GM12878 (cell line): ENCODE data around the gene MRPL12.

Experiments
- CTCF ChIP-seq, 3 experiments: IDR thresholded peaks in 2 of 3; conservative IDR thresholded peaks in 1 of 3; 2 replicates each; pipeline ENCODE4 v1.5.1; 2011; ENCODE audit warnings: low read depth in 3 of 3, low read length in 3 of 3, mild to moderate bottlenecking in 3 of 3, control low read depth in 2 of 3, moderate library complexity in 2 of 3, inconsistent platforms in 1 of 3, mixed read lengths in 1 of 3; ENCODE audit not compliant: control insufficient read depth in 2 of 3, insufficient read depth in 1 of 3; ENCODE audit errors: extremely low read depth in 1 of 3
- MAX ChIP-seq: IDR thresholded peaks from 2 replicates; pipeline ENCODE4 v1.6.1; 2012; ENCODE audit warnings: low read depth, low read length, improper control_type of control experiment

GRCh38 chr17:81717049-81717765 lies 14.0 kb downstream of the MRPL12 start:
- TF ChIP-seq CTCF (IDR thresholded peaks at IDR 0.05 in 2 of 3, conservative IDR thresholded peaks at IDR 0.05 in 1 of 3; ENCODE audit: control insufficient read depth in 2 of 3, extremely low read depth in 1 of 3, insufficient read depth in 1 of 3, low read depth in 3 of 3, low read length in 3 of 3) (no peak), MAX (no peak)
